H1 (cell line): ENCODE results near the gene RFPL2. TPM values are rescaled to one million over a fixed set of nuclear protein-coding genes. Genes with fewer than 3 reads are reported as not detected.

Experiments
- EZH2 ChIP-seq: fragments of 200-600 bp; sonication (generic); IDR thresholded peaks from 2 replicates; pipeline ENCODE4 v1.7.1; 2012; ENCODE audit warnings: low read depth, mild to moderate bottlenecking, moderate library complexity, low read length, inconsistent platforms; ENCODE audit not compliant: severe bottlenecking
- KDM5A ChIP-seq: fragments of 200-600 bp; IDR thresholded peaks from 2 replicates; pipeline ENCODE4 v1.7.1; 2012; ENCODE audit warnings: mild to moderate bottlenecking, low read length, inconsistent platforms, mixed read lengths
- PHF8 ChIP-seq: fragments of 200-600 bp; sonication (generic); conservative IDR thresholded peaks from 2 replicates; pipeline ENCODE4 v1.7.1; 2012; ENCODE audit warnings: low read depth, mild to moderate bottlenecking, inconsistent platforms, low read length, moderate library complexity
- SUZ12 ChIP-seq: fragments of 200-600 bp; sonication (generic); IDR thresholded peaks from 2 replicates; pipeline ENCODE4 v1.6.1; 2012; ENCODE audit warnings: mild to moderate bottlenecking, inconsistent platforms, low read length, moderate library complexity, mixed read lengths
- TAF1 ChIP-seq: IDR thresholded peaks from 2 replicates; pipeline ENCODE4 v1.6.1; 2011; ENCODE audit warnings: mild to moderate bottlenecking, low read depth, low read length
- polyA plus RNA-seq, 7 experiments: library from polyadenylated mRNA; depleted of rRNA in 3 of 7; stranded (reverse) in 5 of 7; unstranded in 2 of 7; fragments of >200 nt in 5 of 7; fragments of 200-250 nt in 2 of 7; gene quantifications; 1 replicate in 5 of 7; 2 replicates in 1 of 7; 4 replicates in 1 of 7; pipeline versions ENCODE4 v1.2.1 to v1.2.3, GENCODE V29; 2011 to 2013; ENCODE audit warnings: missing spikeins in 2 of 7, mixed read lengths in 2 of 7
- total RNA-seq: library from RNA; stranded (reverse); fragmentation: NEBNext Ultra II Directional; extraction: Animal tissue kit (Norgen Biotek cat#: 25700); gene quantifications from 2 replicates; pipeline ENCODE4 v1.2.1, GENCODE V29; 2021

RFPL2 gene
- total and polyA plus RNA-seq, 2 of the 8 experiments (the other 6 are each of a cell fraction or from before 2014, with no cell fraction given): 0.15 to 0.19 TPM

DNA sequence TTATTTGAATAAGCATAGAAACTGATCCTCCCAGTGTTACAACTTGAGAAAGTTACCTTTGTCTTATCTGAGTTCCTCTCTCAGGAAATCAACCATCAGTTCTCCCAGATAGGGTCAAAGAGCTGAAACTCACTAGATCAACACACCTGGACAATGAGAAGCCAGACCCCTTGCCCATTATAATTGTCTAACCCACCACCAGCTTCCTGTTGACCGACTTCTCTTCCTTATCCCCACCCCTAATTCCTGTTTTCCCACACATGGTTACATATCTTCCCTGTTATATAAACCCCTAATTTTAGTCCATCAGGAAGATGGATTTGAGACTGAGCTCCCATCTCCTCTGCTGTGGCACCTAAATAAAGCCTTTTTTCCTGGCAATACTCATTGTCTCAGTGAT lies 43.4 kb upstream of the RFPL2 start (continued):
- TF ChIP-seq PHF8 (no peak), SUZ12 (no peak), KDM5A (no peak), EZH2 (no peak), TAF1 (no peak)
